Natural killer cell treated with Interleukin-12 subunit alpha and Interleukin-12 subunit beta and Interleukin-15 and Interleukin-18, amount 100 ng/mL, for 72 hours (primary cell): Measurements from ENCODE around the gene THBS2. TPM values are rescaled to one million over a fixed set of nuclear protein-coding genes. Genes with fewer than 3 reads are reported as not detected.

ENCODE experiments used
- ATAC-seq, 2 donors: fragments of 150-1000 bp; cut with Tn5 transposase in 1 of 2; sonication (Bioruptor Pico), chemical (Tn5 transposase) in 1 of 2; 2 replicates each; pipeline ENCODE4 v1.10.0; 2021
- DNase-seq: peaks from one replicate; pipeline ENCODE4 v3.0.0; 2022; ENCODE audit warnings: low spot score
- H3K27ac Mint-ChIP-seq, 2 donors: 1 replicate in 1 of 2; 2 replicates in 1 of 2; pipeline ENCODE4 v1.8.0; 2022; ENCODE audit warnings: mixed read lengths in 2 of 2, mild to moderate bottlenecking in 1 of 2, moderate library complexity in 1 of 2
- H3K27me3 Mint-ChIP-seq, 2 donors: 1 replicate in 1 of 2; 2 replicates in 1 of 2; pipeline ENCODE4 v1.8.0; 2022; ENCODE audit warnings: mixed read lengths in 2 of 2
- H3K36me3 Mint-ChIP-seq: one replicate; pipeline ENCODE4 v1.8.0; 2022; ENCODE audit warnings: mixed read lengths
- H3K4me1 Mint-ChIP-seq, 2 donors: 1 replicate in 1 of 2; 2 replicates in 1 of 2; pipeline ENCODE4 v1.8.0; 2022; ENCODE audit warnings: low read depth in 2 of 2, mixed read lengths in 2 of 2, mild to moderate bottlenecking in 1 of 2
- H3K4me3 Mint-ChIP-seq: one replicate; pipeline ENCODE4 v1.8.0; 2022; ENCODE audit warnings: mixed read lengths
- H3K9me3 Mint-ChIP-seq: 2 replicates; pipeline ENCODE4 v1.8.0; 2022; ENCODE audit warnings: mixed read lengths
- total RNA-seq, 2 donors: library from RNA; stranded (reverse); gene quantifications; one replicate each; pipeline ENCODE4 v1.2.3, GENCODE V29; 2022

THBS2 gene
- total RNA-seq, 2 donors from 2014 or later = not detected

DNA sequence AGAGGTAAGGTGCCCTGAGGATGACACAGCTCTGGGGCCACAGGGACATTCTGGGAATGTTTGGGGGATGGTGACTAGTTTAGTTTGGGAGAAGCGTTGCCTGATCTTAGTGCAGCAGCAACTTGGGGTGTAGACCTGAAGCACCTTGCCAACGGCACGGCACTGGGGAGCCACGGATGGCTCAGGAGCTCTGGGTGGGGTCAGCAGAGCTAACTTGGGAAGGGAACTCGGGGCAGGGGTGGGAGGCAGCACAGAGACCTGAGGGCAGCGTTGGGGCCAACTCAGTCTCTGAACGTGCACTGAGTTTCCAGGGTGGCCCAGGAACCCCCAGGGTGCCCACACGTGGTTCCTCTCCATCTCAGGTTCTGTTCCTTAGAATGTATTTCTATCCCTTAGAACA, 14.9 kb downstream of the THBS2 start:
- no peak for ATAC-seq
- H3K27ac Mint-ChIP-seq = no peak overlapping the region
- DNase-seq = no peak
- peaks cover 0 to 3% of the 10 kb centered on the region in 2 donors for H3K4me1 Mint-ChIP-seq
- peaks cover 0 to 5% of the 10 kb centered on the region in 2 donors for H3K27me3 Mint-ChIP-seq
- no peak overlapping the region for H3K4me3 Mint-ChIP-seq
- peaks cover 8% of the 10 kb centered on the region for H3K36me3 Mint-ChIP-seq
- H3K9me3 Mint-ChIP-seq = peaks cover 10% of the 10 kb centered on the region

DNA sequence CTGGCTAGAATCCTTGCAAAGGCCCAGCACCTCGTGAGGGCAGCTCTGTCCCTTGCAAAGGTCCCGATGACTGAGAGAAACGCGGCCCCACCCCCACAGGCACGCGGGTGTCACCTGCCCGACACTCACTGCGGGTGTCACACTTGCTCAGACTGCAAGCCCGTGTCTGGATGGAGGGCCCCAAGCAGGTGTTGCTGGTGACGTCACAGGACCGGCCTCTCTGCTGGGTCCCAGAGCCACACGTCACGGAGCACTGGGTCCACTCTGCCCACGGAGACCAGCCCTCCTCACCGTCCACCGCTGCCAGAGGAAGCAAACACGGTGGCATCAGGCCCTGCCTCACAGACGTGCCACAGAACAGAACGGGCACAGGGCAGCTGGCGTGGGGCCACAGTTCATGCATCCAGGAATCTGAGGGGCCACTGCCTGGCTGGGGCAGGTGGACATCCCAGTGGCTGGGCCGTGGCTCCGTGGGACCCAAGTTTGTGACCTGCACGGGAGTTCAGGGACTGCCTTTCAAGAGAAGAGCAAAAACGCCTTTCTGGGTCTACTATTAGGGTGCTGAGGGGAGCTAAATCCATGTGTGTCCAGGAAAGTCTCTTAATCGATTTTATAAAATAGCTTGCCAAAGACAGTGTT, 16.0 kb downstream of the THBS2 start:
- H3K27me3 Mint-ChIP-seq = peaks cover 0 to 5% of the 10 kb centered on the region in 2 donors
- no peak overlapping the region for H3K27ac Mint-ChIP-seq
- no peak for ATAC-seq
- H3K4me1 Mint-ChIP-seq = peaks cover 0 to 3% of the 10 kb centered on the region in 2 donors
- H3K4me3 Mint-ChIP-seq = no peak overlapping the region
- peaks cover 15% of the 10 kb centered on the region for H3K9me3 Mint-ChIP-seq
- no peak for DNase-seq
- H3K36me3 Mint-ChIP-seq = peaks cover 14% of the 10 kb centered on the region

GRCh38 chr6:169236988-169237387, 16.7 kb downstream of the THBS2 start:
- peaks cover 0 to 5% of the 10 kb centered on the region in 2 donors for H3K27me3 Mint-ChIP-seq
- peaks cover 14% of the 10 kb centered on the region for H3K36me3 Mint-ChIP-seq
- peaks cover 0 to 3% of the 10 kb centered on the region in 2 donors for H3K4me1 Mint-ChIP-seq
- no peak overlapping the region for H3K27ac Mint-ChIP-seq
- ATAC-seq (peak in 1 of 2 donors; percentile 7), DNase-seq (no peak)
- no peak overlapping the region for H3K4me3 Mint-ChIP-seq
- peaks cover 15% of the 10 kb centered on the region for H3K9me3 Mint-ChIP-seq

DNA sequence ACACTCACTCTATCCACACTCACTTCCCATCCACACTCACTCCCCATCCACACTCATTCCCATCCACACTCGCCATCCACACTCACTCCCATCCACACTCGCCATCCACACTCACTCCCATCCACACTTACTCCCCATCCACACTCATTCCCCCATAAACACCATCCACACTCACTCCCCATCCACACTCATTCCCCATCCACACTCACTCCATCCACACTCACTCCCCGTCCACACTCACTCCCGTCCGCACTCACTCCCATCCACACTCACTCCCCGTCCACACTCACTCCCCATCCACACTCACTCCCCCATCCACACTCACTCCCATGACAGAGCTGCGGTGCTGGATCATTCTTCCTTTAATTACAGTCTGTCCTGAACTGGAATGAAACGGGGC, 17.1 kb downstream of the THBS2 start:
- H3K36me3 Mint-ChIP-seq = peaks cover 14% of the 10 kb centered on the region
- H3K27ac Mint-ChIP-seq = no peak overlapping the region
- H3K9me3 Mint-ChIP-seq = peaks cover 15% of the 10 kb centered on the region
- peaks cover 0 to 3% of the 10 kb centered on the region in 2 donors for H3K4me1 Mint-ChIP-seq
- H3K4me3 Mint-ChIP-seq = no peak overlapping the region
- DNase-seq (no peak), ATAC-seq (no peak)
- H3K27me3 Mint-ChIP-seq = peaks cover 0 to 5% of the 10 kb centered on the region in 2 donors

DNA sequence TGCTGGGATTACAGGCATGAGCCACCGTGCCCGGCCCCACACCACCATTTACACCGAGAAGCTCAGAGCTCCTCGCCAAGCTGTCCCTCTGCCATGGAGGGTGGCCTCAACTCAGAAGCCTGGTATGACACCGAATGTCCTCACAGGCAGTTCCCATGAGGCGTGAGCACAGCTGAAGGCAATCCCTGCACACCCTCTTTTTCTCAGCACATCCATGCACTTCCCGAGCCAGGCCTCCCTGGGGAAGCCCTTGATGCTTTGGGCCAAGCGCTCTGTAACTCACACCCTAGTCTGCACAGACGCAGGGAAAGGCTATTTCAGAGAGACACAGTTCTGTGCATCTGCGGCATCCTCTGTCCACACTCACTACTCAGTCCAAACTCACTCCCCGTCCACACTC, 18.4 kb downstream of the THBS2 start:
- no peak overlapping the region for H3K4me3 Mint-ChIP-seq
- H3K36me3 Mint-ChIP-seq = peaks cover 14% of the 10 kb centered on the region
- H3K27me3 Mint-ChIP-seq = peaks cover 0 to 5% of the 10 kb centered on the region in 2 donors
- ATAC-seq (peak in 1 of 2 donors; percentile 7), DNase-seq (peak; percentile 18)
- peaks cover 0 to 3% of the 10 kb centered on the region in 2 donors for H3K4me1 Mint-ChIP-seq
- peaks cover 15% of the 10 kb centered on the region for H3K9me3 Mint-ChIP-seq
- H3K27ac Mint-ChIP-seq = no peak overlapping the region

GRCh38 chr6:169234634-169235033, 19.0 kb downstream of the THBS2 start:
- Mint-ChIP-seq H3K27ac (no peak overlapping the region), H3K9me3 (peaks cover 15% of the 10 kb centered on the region), H3K36me3 (peaks cover 14% of the 10 kb centered on the region), H3K27me3 (peaks cover 5% of the 10 kb centered on the region in 2 donors), H3K4me1 (peaks cover 0 to 3% of the 10 kb centered on the region in 2 donors), H3K4me3 (no peak overlapping the region)
- ATAC-seq (no peak), DNase-seq (peak; percentile 52)

- H3K36me3 Mint-ChIP-seq = peaks cover 14% of the 10 kb centered on the region
- H3K4me1 Mint-ChIP-seq = peaks cover 0 to 3% of the 10 kb centered on the region in 2 donors
- H3K27me3 Mint-ChIP-seq = peaks cover 0 to 5% of the 10 kb centered on the region in 2 donors
- H3K9me3 Mint-ChIP-seq = peaks cover 15% of the 10 kb centered on the region
- H3K27ac Mint-ChIP-seq = no peak overlapping the region
- DNase-seq (no peak), ATAC-seq (no peak)
- no peak overlapping the region for H3K4me3 Mint-ChIP-seq
Measured at GRCh38 chr6:169233832-169234231, 19.8 kb downstream of the THBS2 start.

- Mint-ChIP-seq H3K4me1 (peaks cover 0 to 3% of the 10 kb centered on the region in 2 donors), H3K4me3 (no peak overlapping the region), H3K9me3 (peaks cover 15% of the 10 kb centered on the region), H3K27ac (no peak overlapping the region), H3K36me3 (peaks cover 14% of the 10 kb centered on the region), H3K27me3 (peaks cover 0 to 5% of the 10 kb centered on the region in 2 donors)
- DNase-seq (no peak), ATAC-seq (no peak)
Measured at GRCh38 chr6:169233181-169233580, 20.5 kb downstream of the THBS2 start.

DNA sequence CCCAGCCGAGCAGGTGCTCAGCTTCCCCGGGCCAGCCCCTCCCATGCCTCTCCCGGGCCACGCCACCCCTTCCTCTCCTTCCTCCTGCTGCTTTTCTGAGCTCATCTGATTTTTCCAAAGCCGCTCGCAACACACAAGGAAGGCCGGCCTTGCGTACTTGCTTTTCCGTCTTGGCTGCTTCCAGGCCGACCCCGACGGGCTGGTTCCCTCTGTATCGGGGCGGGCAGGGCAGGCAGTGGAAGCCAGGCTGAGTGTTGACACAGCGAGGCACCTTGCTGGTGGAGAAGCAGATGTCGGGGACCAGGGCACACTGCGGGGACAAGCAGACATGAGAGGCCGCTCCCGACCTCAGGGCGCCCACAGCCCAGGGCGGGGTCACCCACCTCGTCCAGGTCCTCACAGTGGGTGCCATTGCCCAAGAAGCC, 21.1 kb downstream of the THBS2 start:
- no peak for ATAC-seq
- H3K4me1 Mint-ChIP-seq = peaks cover 0 to 3% of the 10 kb centered on the region in 2 donors
- H3K36me3 Mint-ChIP-seq = peaks cover 14% of the 10 kb centered on the region
- DNase-seq = no peak
- no peak overlapping the region for H3K4me3 Mint-ChIP-seq
- H3K27ac Mint-ChIP-seq = no peak overlapping the region
- peaks cover 0 to 5% of the 10 kb centered on the region in 2 donors for H3K27me3 Mint-ChIP-seq
- H3K9me3 Mint-ChIP-seq = peaks cover 15% of the 10 kb centered on the region

DNA sequence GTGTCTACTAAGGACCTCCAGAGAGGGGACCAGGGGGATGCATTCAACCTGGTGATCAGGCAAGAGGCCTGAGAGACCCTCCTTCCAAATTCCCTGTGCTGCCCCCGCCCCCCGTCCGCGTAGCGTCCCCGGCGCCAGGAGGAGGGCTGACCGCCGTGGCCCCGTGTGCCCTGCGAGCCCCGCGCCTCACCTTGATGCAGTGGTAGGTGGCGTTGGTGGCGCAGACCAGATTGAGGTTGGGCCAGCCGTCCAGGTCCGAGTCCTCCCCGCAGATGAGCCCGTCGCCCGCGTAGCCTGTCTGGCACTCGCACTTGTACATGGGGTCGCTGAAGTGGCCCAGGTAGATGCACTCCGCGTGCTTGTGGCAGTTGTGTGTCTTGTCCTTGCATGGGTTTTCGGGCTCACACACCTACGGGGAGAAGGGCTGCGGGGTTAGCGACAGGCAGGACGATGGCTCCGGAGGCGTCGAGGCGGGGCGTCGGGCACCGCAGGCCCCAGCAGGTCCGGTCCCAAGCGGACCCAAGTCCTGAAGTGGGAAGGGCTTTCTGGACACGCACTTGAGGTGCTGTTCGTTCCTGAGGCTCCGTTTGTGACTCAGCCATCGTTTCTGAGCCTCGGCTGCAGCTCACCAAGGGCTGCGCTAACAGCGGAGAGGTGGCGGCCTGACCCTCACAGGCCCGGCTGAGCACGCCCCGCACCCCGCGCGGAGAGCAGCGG, 21.7 kb downstream of the THBS2 start:
- ATAC-seq (no peak), DNase-seq (no peak)
- Mint-ChIP-seq H3K36me3 (peaks cover 14% of the 10 kb centered on the region), H3K4me1 (peaks cover 0 to 3% of the 10 kb centered on the region in 2 donors), H3K4me3 (no peak overlapping the region), H3K27ac (no peak overlapping the region), H3K27me3 (peaks cover 0 to 5% of the 10 kb centered on the region in 2 donors), H3K9me3 (peaks cover 15% of the 10 kb centered on the region)

GRCh38 chr6:169230946-169231789, 22.5 kb downstream of the THBS2 start:
- H3K36me3 Mint-ChIP-seq = peaks cover 14% of the 10 kb centered on the region
- ATAC-seq (no peak), DNase-seq (no peak)
- H3K27ac Mint-ChIP-seq = no peak overlapping the region
- H3K4me1 Mint-ChIP-seq = peaks cover 0 to 3% of the 10 kb centered on the region in 2 donors
- peaks cover 17% of the 10 kb centered on the region for H3K9me3 Mint-ChIP-seq
- no peak overlapping the region for H3K4me3 Mint-ChIP-seq
- peaks cover 0 to 11% of the 10 kb centered on the region in 2 donors for H3K27me3 Mint-ChIP-seq

GRCh38 chr6:169230322-169230665, 23.4 kb downstream of the THBS2 start:
- DNase-seq = no peak
- H3K27me3 Mint-ChIP-seq = peaks cover 0 to 14% of the 10 kb centered on the region in 2 donors

GRCh38 chr6:169229615-169230321, 23.9 kb downstream of the THBS2 start:
- Mint-ChIP-seq H3K27me3 (peaks cover 2 to 14% of the 10 kb centered on the region in 2 donors), H3K27ac (no peak overlapping the region), H3K9me3 (peaks cover 14% of the 10 kb centered on the region), H3K4me3 (no peak overlapping the region), H3K4me1 (peaks cover 0 to 3% of the 10 kb centered on the region in 2 donors), H3K36me3 (peaks cover 14% of the 10 kb centered on the region)
- ATAC-seq (no peak), DNase-seq (no peak)

More at GRCh38 chr6:169230322-169230665, 23.4 kb downstream of the THBS2 start:
- ATAC-seq = no peak
- Mint-ChIP-seq H3K4me1 (peaks cover 0 to 3% of the 10 kb centered on the region in 2 donors), H3K4me3 (no peak overlapping the region), H3K36me3 (peaks cover 14% of the 10 kb centered on the region), H3K27ac (no peak overlapping the region), H3K9me3 (peaks cover 14% of the 10 kb centered on the region)
